Epithelial cell of esophagus (primary cell): ENCODE results near the gene HOXB6.

Experiments
- DNase-seq: peaks from one replicate; pipeline ENCODE4 v3.0.0; 2010; ENCODE audit warnings: low read depth
- H3K4me3 ChIP-seq: 2 replicates; pipeline ENCODE4 v1.5.1; 2011; ENCODE audit warnings: mild to moderate bottlenecking, low read length, control low read depth
- CTCF ChIP-seq: IDR thresholded peaks from 2 replicates; pipeline ENCODE4 v1.5.1; 2011; ENCODE audit warnings: low read depth, mild to moderate bottlenecking, low read length, control low read depth, inconsistent platforms; ENCODE audit not compliant: insufficient read depth; ENCODE audit errors: missing control alignments

The HOXB6 gene

GRCh38 chr17:48554412-48555257 is 50.2 kb downstream of the HOXB6 start:
- no peak for DNase-seq
- no peak for TF ChIP-seq CTCF
- H3K4me3 ChIP-seq: peak overlapping the region; percentile 36

GRCh38 chr17:48553826-48554225 is 51.0 kb downstream of the HOXB6 start:
- TF ChIP-seq CTCF: no peak
- no peak for DNase-seq
- H3K4me3 ChIP-seq: no peak overlapping the region

- no peak for TF ChIP-seq CTCF
- H3K4me3 ChIP-seq: no peak overlapping the region
- DNase-seq: no peak
Observed at GRCh38 chr17:48553190-48553547, 51.6 kb downstream of the HOXB6 start.

- H3K4me3 ChIP-seq: no peak overlapping the region
- DNase-seq: no peak
- TF ChIP-seq CTCF: no peak
Observed at GRCh38 chr17:48552466-48553189, 52.2 kb downstream of the HOXB6 start.

GRCh38 chr17:48551596-48552465 is 53.0 kb downstream of the HOXB6 start:
- DNase-seq: no peak
- no peak for TF ChIP-seq CTCF
- no peak overlapping the region for H3K4me3 ChIP-seq

GRCh38 chr17:48551214-48551555 is 53.6 kb downstream of the HOXB6 start:
- TF ChIP-seq CTCF: no peak
- no peak for DNase-seq
- no peak overlapping the region for H3K4me3 ChIP-seq
